GM12891 (cell line): ENCODE data around the gene IMMP2L.

Source experiments
- POLR2A ChIP-seq: IDR thresholded peaks from 2 replicates; pipeline ENCODE4 v1.6.1; 2011; ENCODE audit warnings: low read depth, low read length, control low read depth
- POLR2AphosphoS5 ChIP-seq: IDR thresholded peaks from 2 replicates; pipeline ENCODE4 v1.6.1; 2011; ENCODE audit warnings: low read depth, low read length, control low read depth
- POU2F2 ChIP-seq: IDR thresholded peaks from 2 replicates; pipeline ENCODE4 v1.6.1; 2011; ENCODE audit warnings: low read depth, mild to moderate bottlenecking, control low read depth, low read length, moderate library complexity
- TAF1 ChIP-seq: IDR thresholded peaks from 2 replicates; pipeline ENCODE4 v1.6.1; 2011; ENCODE audit warnings: low read depth, low read length, control low read depth

GRCh38 chr7:111105269-111105668 lies 457.0 kb downstream of the IMMP2L start:
- no peak for TF ChIP-seq POLR2A
- no peak for TF ChIP-seq TAF1
- TF ChIP-seq POLR2AphosphoS5, result no peak
- no peak for TF ChIP-seq POU2F2
